Caco-2 (cell line): ENCODE measurements around the gene RERE. TPM values are rescaled to one million over a fixed set of nuclear protein-coding genes. Genes with fewer than 3 reads are reported as not detected.
"Not testable (repeated sequence)": the region's sequence is repeated elsewhere in the genome, so short reads cannot be mapped to it uniquely, and the experiment has no call there.

ENCODE experiments used
- BruUV-seq: library from RNA; stranded (reverse); fragments of 400-500 nt; replicated peaks from 2 replicates; lab custom pipeline; 2021; lab: Mats Ljungman, UMichigan
- CTCF ChIA-PET: fragments of 300-600 bp; sonication (Branson Sonifier 250); formaldehyde crosslinking; loops from one replicate; lab custom pipeline; 2022; ENCODE audit warnings: antibody characterized with exemption; lab: Charles Lee
- POLR2A ChIA-PET: fragments of 300-600 bp; sonication (Branson Sonifier 250); formaldehyde crosslinking; loops from one replicate; lab custom pipeline; 2022; ENCODE audit warnings: antibody characterized with exemption; lab: Charles Lee
- DNase-seq, 2 experiments: peaks; one replicate each; pipeline versions ENCODE4 v3.0.0 to v3.0.0-alpha.2; 2020 to 2022
- H3K27me3 ChIP-seq: replicated peaks from 2 replicates; pipeline ENCODE4 v1.6.0; 2011; ENCODE audit warnings: low read length; ENCODE audit not compliant: control insufficient read depth, insufficient read depth
- H3K36me3 ChIP-seq: 2 replicates; pipeline ENCODE4 v1.5.1; 2011; ENCODE audit warnings: low read length; ENCODE audit not compliant: control insufficient read depth, insufficient read depth
- H3K4me1 ChIP-seq: fragments of 250-450 bp; sonication (Bioruptor Pico); 2 replicates; pipeline ENCODE4 v1.5.1; 2020; ENCODE audit warnings: mild to moderate bottlenecking
- H3K4me3 ChIP-seq: 2 replicates; pipeline ENCODE4 v1.5.1; 2011; ENCODE audit warnings: low read depth, mild to moderate bottlenecking, control low read depth, low read length
- H3K9me3 ChIP-seq: fragments of 250-450 bp; sonication (Bioruptor Pico); 2 replicates; pipeline ENCODE4 v1.5.1; 2020; ENCODE audit warnings: mild to moderate bottlenecking, moderate library complexity
- H3K27ac Mint-ChIP-seq: one replicate; pipeline ENCODE4 v1.8.0; 2022; ENCODE audit warnings: mixed read lengths; ENCODE audit not compliant: unreplicated experiment
- H3K27me3 Mint-ChIP-seq: one replicate; pipeline ENCODE4 v1.8.0; 2022; ENCODE audit warnings: mixed read lengths; ENCODE audit not compliant: insufficient read depth, unreplicated experiment
- H3K36me3 Mint-ChIP-seq: one replicate; pipeline ENCODE4 v1.8.0; 2022; ENCODE audit warnings: mild to moderate bottlenecking, mixed read lengths; ENCODE audit not compliant: insufficient read depth, unreplicated experiment
- H3K4me1 Mint-ChIP-seq: one replicate; pipeline ENCODE4 v1.8.0; 2022; ENCODE audit warnings: low read depth, mixed read lengths; ENCODE audit not compliant: unreplicated experiment
- H3K4me3 Mint-ChIP-seq: one replicate; pipeline ENCODE4 v1.8.0; 2022; ENCODE audit warnings: mild to moderate bottlenecking, moderate library complexity, mixed read lengths; ENCODE audit not compliant: unreplicated experiment
- H3K9me3 Mint-ChIP-seq: one replicate; pipeline ENCODE4 v1.8.0; 2022; ENCODE audit warnings: mixed read lengths; ENCODE audit not compliant: unreplicated experiment
- CTCF ChIP-seq, 2 experiments: fragments of 200-600 bp in 1 of 2; IDR thresholded peaks; 1 replicate in 1 of 2; 2 replicates in 1 of 2; pipeline versions ENCODE4 v1.5.1 to v1.8.0; 2011 to 2022; ENCODE audit warnings: antibody characterized with exemption in 1 of 2, control low read depth in 1 of 2, inconsistent platforms in 1 of 2, low read depth in 1 of 2, low read length in 1 of 2, mild to moderate bottlenecking in 1 of 2, moderate library complexity in 1 of 2; ENCODE audit not compliant: insufficient read depth in 1 of 2, severe bottlenecking in 1 of 2, unreplicated experiment in 1 of 2
- intact Hi-C: fragments of 100-400 bp; cut with micrococcal nuclease; formaldehyde crosslinking; loops from one replicate; pipeline ENCODE4 v1.10.0; 2022; ENCODE audit not compliant: unreplicated experiment
- total RNA-seq: library from RNA; stranded (reverse); gene quantifications from 2 replicates; pipeline ENCODE4 v1.2.3, GENCODE V29; 2022

The RERE gene
- total RNA-seq, 1 experiment from 2014 or later = 85.2 TPM

- Mint-ChIP-seq H3K4me1 (peaks cover 2% of the 10 kb centered on the region), H3K4me3 (no peak overlapping the region), H3K27ac (no peak overlapping the region), H3K9me3 (no peaks in the 10 kb centered on the region), H3K36me3 (peaks cover 36% of the 10 kb centered on the region), H3K27me3 (no peaks in the 10 kb centered on the region)
- ChIA-PET POLR2A (no interaction called here), CTCF (no interaction called here)
- no TSS peak for BruUV-seq
- Histone ChIP-seq H3K36me3 (peaks cover 2% of the 10 kb centered on the region), H3K4me1 (no peaks in the 10 kb centered on the region), H3K9me3 (no peaks in the 10 kb centered on the region), H3K27me3 (no peaks in the 10 kb centered on the region), H3K4me3 (no peak overlapping the region)
- DNase-seq = no peak
- intact Hi-C loops = no loop called here
- TF ChIP-seq CTCF (IDR thresholded peaks at IDR 0.05; ENCODE audit: insufficient read depth in 1 of 2, low read depth in 1 of 2, low read length in 1 of 2, severe bottlenecking in 1 of 2, unreplicated experiment in 1 of 2) = no peak
Measured at GRCh38 chr1:8447616-8448150, 369.8 kb downstream of the RERE start.

DNA sequence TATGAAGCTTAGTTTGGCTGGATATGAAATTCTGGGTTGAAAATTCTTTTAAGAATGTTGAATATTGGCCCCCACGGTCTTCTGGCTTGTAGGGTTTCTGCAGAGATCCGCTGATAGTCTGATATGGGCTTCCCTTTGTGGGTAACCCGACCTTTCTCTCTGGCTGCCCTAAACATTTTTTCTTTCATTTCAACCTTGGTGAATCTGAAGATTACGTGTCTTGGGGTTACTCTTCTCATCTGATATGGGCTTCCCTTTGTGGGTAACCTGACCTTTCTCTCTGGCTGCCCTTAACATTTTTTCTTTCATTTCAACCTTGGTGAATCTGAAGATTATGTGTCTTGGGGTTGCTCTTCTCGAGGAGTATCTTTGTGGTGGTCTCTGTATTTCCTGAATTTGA lies 371.3 kb downstream of the RERE start:
- H3K27me3 Mint-ChIP-seq, intact Hi-C loops, DNase-seq, BruUV-seq, POLR2A ChIA-PET, H3K9me3 ChIP-seq, H3K27me3 ChIP-seq, H3K4me1 ChIP-seq, H3K36me3 ChIP-seq, CTCF ChIA-PET, H3K27ac Mint-ChIP-seq, H3K4me3 ChIP-seq, H3K9me3 Mint-ChIP-seq, H3K4me3 Mint-ChIP-seq, H3K4me1 Mint-ChIP-seq: not testable (repeated sequence)
- H3K36me3 Mint-ChIP-seq = peaks cover 41% of the 10 kb centered on the region

DNA sequence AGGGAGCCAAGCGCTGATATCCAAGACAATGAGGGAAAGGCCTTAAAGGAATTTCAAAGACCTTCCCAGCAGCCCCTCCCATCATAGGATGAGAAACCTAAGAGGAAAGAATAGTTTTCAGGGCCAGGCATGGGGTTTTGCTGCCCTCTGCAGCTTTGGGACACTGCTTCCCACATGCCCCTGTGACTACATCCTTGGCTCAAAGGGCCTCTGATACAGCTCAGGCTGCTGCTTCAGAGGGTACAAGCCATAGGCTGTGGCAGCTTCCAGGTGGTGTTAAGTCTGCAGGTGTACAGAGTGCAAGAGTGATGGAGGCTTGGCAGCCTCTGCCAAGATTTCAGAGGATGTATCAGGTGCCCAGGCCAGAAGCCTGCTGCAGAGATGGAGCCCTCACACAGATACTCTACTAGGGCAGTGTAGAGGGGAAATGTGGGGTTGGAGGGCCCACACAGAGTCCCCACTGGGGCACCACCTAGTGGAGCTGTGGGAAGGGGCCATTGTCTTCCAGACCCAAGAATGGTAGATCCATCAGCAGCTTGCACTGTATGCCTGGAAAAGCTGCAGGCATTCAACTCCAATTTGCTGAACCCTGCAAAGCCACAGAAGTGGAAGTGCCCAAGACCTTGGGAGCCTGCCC lies 373.8 kb downstream of the RERE start:
- CTCF ChIA-PET = interaction anchor here (1.2 to 1.5 kb wide), 2 partner anchors 13 to 35 kb away, joined by 3 to 7 read pairs; no protein-coding TSS in a partner anchor
- H3K4me3 Mint-ChIP-seq = no peak overlapping the region
- intact Hi-C loops = loop anchor here (5.0 kb wide), 1 partner anchor 36 kb away; no protein-coding TSS in a partner anchor
- no peak overlapping the region for H3K27ac Mint-ChIP-seq
- Histone ChIP-seq H3K9me3 (no peaks in the 10 kb centered on the region), H3K36me3 (no peaks in the 10 kb centered on the region), H3K27me3 (no peaks in the 10 kb centered on the region), H3K4me3 (no peak overlapping the region), H3K4me1 (no peaks in the 10 kb centered on the region)
- POLR2A ChIA-PET = interaction anchor here (0.6 kb wide), 1 partner anchor 1095 kb away, joined by 3 read pairs; the partner anchor contains the start of gene SLC25A33
- TF ChIP-seq CTCF (IDR thresholded peaks at IDR 0.05; ENCODE audit: insufficient read depth in 1 of 2, low read depth in 1 of 2, low read length in 1 of 2, severe bottlenecking in 1 of 2, unreplicated experiment in 1 of 2) = peak in 1 of 2 experiments; percentile 36
- peaks cover 6% of the 10 kb centered on the region for H3K4me1 Mint-ChIP-seq
- peak in 1 of 2 experiments; percentile 40 for DNase-seq
- H3K36me3 Mint-ChIP-seq = peaks cover 48% of the 10 kb centered on the region
- H3K9me3 Mint-ChIP-seq = no peaks in the 10 kb centered on the region
- no TSS peak for BruUV-seq
- H3K27me3 Mint-ChIP-seq = no peaks in the 10 kb centered on the region
